Uterus (tissue), 4 donors: ENCODE data around the gene HDAC4. TPM values are rescaled to one million over a fixed set of nuclear protein-coding genes. Genes with fewer than 3 reads are reported as not detected.

Experiments
- DNase-seq, 2 donors: peaks; one replicate each; pipeline ENCODE4 v3.0.0-alpha.2; 2019 to 2020
- H3K27ac ChIP-seq, 2 donors: fragments of 200-600 bp; sonication (generic); 1 replicate in 1 of 2; 2 replicates in 1 of 2; pipeline ENCODE4 v1.5.1; 2016 to 2018
- H3K27me3 ChIP-seq, 2 donors: fragments of 200-600 bp; sonication (generic); one replicate each; pipeline ENCODE4 v1.5.1; 2018 to 2019; ENCODE audit warnings: control low read depth in 1 of 2
- H3K36me3 ChIP-seq, 2 donors: fragments of 200-600 bp; sonication (generic); one replicate each; pipeline ENCODE4 v1.5.1; 2019; ENCODE audit warnings: control low read depth in 1 of 2
- H3K4me1 ChIP-seq, 2 donors: fragments of 200-600 bp; sonication (generic); one replicate each; pipeline ENCODE4 v1.5.1; 2018 to 2019; ENCODE audit warnings: control low read depth in 1 of 2
- H3K4me3 ChIP-seq, 2 donors: fragments of 200-600 bp; sonication (generic); 1 replicate in 1 of 2; 2 replicates in 1 of 2; pipeline ENCODE4 v1.5.1; 2018 to 2019; ENCODE audit warnings: mild to moderate bottlenecking in 1 of 2
- H3K9me3 ChIP-seq, 2 donors: fragments of 200-600 bp; sonication (generic); one replicate each; pipeline ENCODE4 v1.5.1; 2019; ENCODE audit warnings: control low read depth in 1 of 2
- CTCF ChIP-seq, 4 experiments: fragments of 200-600 bp in 2 of 4; fragments of 450-650 bp in 2 of 4; sonication (generic) in 2 of 4; IDR thresholded peaks; one replicate each; pipeline ENCODE4 v1.5.1; 2016 to 2019; ENCODE audit warnings: antibody characterized with exemption in 4 of 4, mild to moderate bottlenecking in 2 of 4, moderate library complexity in 1 of 4
- POLR2A ChIP-seq, 2 donors: fragments of 450-650 bp; IDR thresholded peaks; one replicate each; pipeline ENCODE4 v1.6.1; 2016; ENCODE audit warnings: antibody characterized with exemption in 2 of 2, mild to moderate bottlenecking in 1 of 2, moderate library complexity in 1 of 2
- intact Hi-C: fragments of 100-400 bp; cut with DNase I; formaldehyde crosslinking; loops from one replicate; pipeline ENCODE4 v1.15.1; 2023; ENCODE audit warnings: low total_unique reads
- total RNA-seq, 4 donors: library from RNA; depleted of rRNA in 3 of 4; stranded (reverse); fragments of >200 nt in 3 of 4; gene quantifications; one replicate each; pipeline versions ENCODE4 v1.1.0 to v1.2.4, GENCODE V29; 2014 to 2023
- donor health status: DM: yes; HTN: yes; CAD: no.

HDAC4 gene
- total RNA-seq, 4 donors from 2014 or later = 42.1 to 91.5 (median 73.4) TPM

DNA sequence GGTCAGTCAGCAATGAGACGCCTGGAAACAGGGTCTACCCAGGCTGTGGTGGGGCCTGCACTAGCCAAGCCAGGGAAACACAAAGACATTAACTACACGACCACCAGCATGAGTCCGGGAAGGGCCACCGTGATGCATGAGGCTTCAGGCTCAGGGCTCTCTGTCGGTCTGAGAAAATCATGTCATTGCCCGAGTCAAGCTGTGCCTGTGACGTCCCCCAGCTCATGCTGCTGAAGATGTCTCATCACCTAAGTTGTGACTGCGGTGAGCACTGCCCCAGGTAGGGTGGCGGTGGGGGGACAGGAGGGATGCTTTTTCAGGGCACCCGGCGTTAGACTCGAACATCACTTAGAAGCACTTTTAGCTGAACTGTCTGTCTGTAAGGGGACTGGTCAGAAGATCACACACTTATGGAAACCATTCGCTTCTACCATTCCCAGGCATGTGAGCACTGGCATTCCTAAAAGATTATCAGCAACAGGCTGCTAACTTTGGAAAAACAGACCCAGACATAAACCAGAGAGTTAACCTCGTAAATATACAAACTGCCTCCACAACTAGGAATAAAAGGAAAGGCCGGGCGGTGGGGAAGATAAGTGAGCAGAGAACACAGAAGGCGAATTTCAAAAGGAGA is 234.5 kb downstream of the HDAC4 start:
- H3K4me1 ChIP-seq = no peaks in the 10 kb centered on the region
- no peak overlapping the region for H3K4me3 ChIP-seq
- TF ChIP-seq CTCF (IDR thresholded peaks at IDR 0.05) (no peak), POLR2A (IDR thresholded peaks at IDR 0.05) (no peak)
- H3K27ac ChIP-seq = peak overlapping the region in 1 of 2 donors; percentile 40
- no peaks in the 10 kb centered on the region for H3K27me3 ChIP-seq
- H3K36me3 ChIP-seq = no peaks in the 10 kb centered on the region
- intact Hi-C loops = no loop called here
- DNase-seq = peak in 1 of 2 donors; percentile 12
- H3K9me3 ChIP-seq = peaks cover 0 to 2% of the 10 kb centered on the region in 2 donors

DNA sequence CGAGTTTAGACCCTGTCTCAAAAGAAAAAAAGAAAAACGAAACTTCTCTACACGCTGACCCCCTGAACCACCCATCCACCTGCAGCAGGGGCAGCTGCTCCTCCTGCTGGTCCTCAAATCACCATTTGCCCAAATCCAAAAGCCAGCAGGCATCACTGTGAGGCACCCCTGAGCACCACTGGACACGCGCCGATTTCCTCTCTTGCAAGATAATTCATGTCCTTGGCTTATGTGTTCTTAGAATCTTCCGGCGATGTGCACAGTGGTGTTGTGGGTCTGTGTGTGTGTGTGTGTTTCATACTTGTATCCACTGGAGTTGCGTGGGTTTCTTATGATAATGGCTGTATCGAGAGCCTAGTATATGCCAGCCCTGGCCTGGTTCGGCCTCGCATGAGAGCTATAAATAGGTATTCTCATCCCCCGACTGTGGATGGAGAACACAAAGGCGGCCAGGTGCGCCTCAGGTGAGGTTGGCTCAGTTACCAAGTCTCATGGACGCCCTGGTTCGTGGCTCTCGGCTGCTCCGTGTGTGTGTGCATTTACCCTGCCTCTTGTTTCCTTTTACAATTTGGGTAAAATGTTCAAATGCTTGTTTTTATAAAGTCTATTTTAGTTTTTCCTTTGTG is 235.5 kb downstream of the HDAC4 start:
- Histone ChIP-seq H3K9me3 (no peaks in the 10 kb centered on the region), H3K4me1 (no peaks in the 10 kb centered on the region), H3K27ac (no peak overlapping the region), H3K27me3 (no peaks in the 10 kb centered on the region), H3K36me3 (no peaks in the 10 kb centered on the region), H3K4me3 (no peak overlapping the region)
- TF ChIP-seq CTCF (IDR thresholded peaks at IDR 0.05) (no peak), POLR2A (IDR thresholded peaks at IDR 0.05) (no peak)
- intact Hi-C loops = no loop called here
- DNase-seq = peak in 1 of 2 donors; percentile 11

DNA sequence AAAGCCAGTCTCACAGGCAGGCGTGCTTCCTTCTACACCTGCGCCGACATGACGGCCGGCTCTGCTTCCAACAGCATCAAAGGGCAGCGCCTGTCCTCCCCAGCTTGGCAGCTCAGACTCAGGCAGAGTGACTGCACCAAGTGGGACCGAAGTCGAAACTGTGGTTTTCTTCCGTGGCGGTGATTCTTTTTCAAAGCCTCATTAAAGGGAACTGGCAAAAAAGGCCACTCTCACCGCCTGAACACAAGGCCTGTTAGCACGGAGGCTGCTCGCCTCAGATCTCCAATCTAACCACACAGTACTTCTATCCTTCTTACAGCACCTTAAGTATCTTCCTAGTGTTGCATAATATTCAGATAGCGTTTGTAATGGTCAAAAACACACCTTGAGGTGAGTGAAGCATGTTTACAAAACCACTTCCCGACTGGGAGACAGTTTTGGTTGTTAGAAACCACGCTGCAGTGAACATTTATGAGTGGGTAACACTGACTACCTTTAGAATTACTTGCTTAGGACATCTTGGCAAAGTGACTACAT is 236.4 kb downstream of the HDAC4 start:
- H3K27me3 ChIP-seq = no peaks in the 10 kb centered on the region
- no peaks in the 10 kb centered on the region for H3K9me3 ChIP-seq
- intact Hi-C loops = no loop called here
- H3K36me3 ChIP-seq = no peaks in the 10 kb centered on the region
- peak in 1 of 2 donors; percentile 9 for DNase-seq
- H3K4me3 ChIP-seq = no peak overlapping the region
- no peak overlapping the region for H3K27ac ChIP-seq
- no peaks in the 10 kb centered on the region for H3K4me1 ChIP-seq
- TF ChIP-seq POLR2A (IDR thresholded peaks at IDR 0.05) (no peak), CTCF (IDR thresholded peaks at IDR 0.05) (no peak)

- Histone ChIP-seq H3K27ac (no peak overlapping the region), H3K9me3 (no peaks in the 10 kb centered on the region), H3K4me3 (no peak overlapping the region), H3K27me3 (no peaks in the 10 kb centered on the region), H3K4me1 (no peaks in the 10 kb centered on the region), H3K36me3 (no peaks in the 10 kb centered on the region)
- intact Hi-C loops = no loop called here
- TF ChIP-seq CTCF (IDR thresholded peaks at IDR 0.05) = no peak
- no peak for TF ChIP-seq POLR2A (IDR thresholded peaks at IDR 0.05)
- peak in 1 of 2 donors; percentile 5 for DNase-seq
Observed at GRCh38 chr2:239163688-239164334, 237.0 kb downstream of the HDAC4 start.
